HepG2 (cell line): ENCODE measurements around the gene PBX4. TPM values are rescaled to one million over a fixed set of nuclear protein-coding genes. Genes with fewer than 3 reads are reported as not detected.

Source experiments
- ATAC-seq: fragments of 200-7000 bp; cut with Tn5 transposase; 3 replicates; pipeline ENCODE4 v1.9.1; 2020; ENCODE audit warnings: mild to moderate bottlenecking, moderate library complexity
- BruUV-seq: library from RNA; stranded (reverse); fragments of 400-500 nt; replicated peaks from 2 replicates; lab custom pipeline; 2021; lab: Mats Ljungman, UMichigan
- CTCF ChIA-PET: fragments of 300-600 bp; formaldehyde crosslinking; extraction: SDS; loops from one replicate; lab custom pipeline; 2021; ENCODE audit warnings: low total read pairs, inconsistent platforms, low intra/inter-chr PET ratio; lab: Yijun Ruan, JAX
- POLR2A ChIA-PET: fragments of 350-600 bp; sonication (Branson Sonifier 250); formaldehyde crosslinking; loops from one replicate; lab custom pipeline; 2020; ENCODE audit warnings: antibody characterized with exemption, inconsistent platforms; lab: Yijun Ruan, JAX
- DNase-seq: peaks from one replicate; pipeline ENCODE4 v3.0.0-alpha.2; 2015; ENCODE audit warnings: low spot score
- FAIRE-seq: peaks from 3 replicates; lab custom pipeline; 2011; peaks lifted over from hg19 to GRCh38; lab: Jason Lieb, UNC
- H2AFZ ChIP-seq: one replicate; pipeline ENCODE4 v1.6.1; 2011; ENCODE audit warnings: low read length, inconsistent platforms
- H3K27ac ChIP-seq: fragments of 300-600 bp; 3 replicates; pipeline ENCODE4 v1.8.0; 2011; ENCODE audit warnings: mixed run types, mild to moderate bottlenecking, mixed read lengths, low read length, inconsistent platforms; ENCODE audit not compliant: insufficient read depth; ENCODE audit errors: extremely low read length
- H3K27me3 ChIP-seq, 2 experiments: fragments of 200-600 bp in 1 of 2; 2 replicates in 1 of 2; 3 replicates in 1 of 2; pipeline versions ENCODE4 v1.6.0 to v1.8.0; 2011; ENCODE audit warnings: low read length in 2 of 2, mild to moderate bottlenecking in 2 of 2, moderate library complexity in 2 of 2, inconsistent platforms in 1 of 2; ENCODE audit not compliant: insufficient read depth in 2 of 2, control insufficient read depth in 1 of 2
- H3K36me3 ChIP-seq, 2 experiments: fragments of 200-600 bp in 1 of 2; replicated peaks in 1 of 2; 2 replicates in 1 of 2; 3 replicates in 1 of 2; pipeline versions ENCODE4 v1.5.1 to v1.8.0; 2011; ENCODE audit warnings: low read length in 2 of 2, inconsistent platforms in 1 of 2; ENCODE audit not compliant: insufficient read depth in 2 of 2, control insufficient read depth in 1 of 2
- H3K4me1 ChIP-seq: 2 replicates; pipeline ENCODE4 v1.5.1; 2012; ENCODE audit warnings: low read length, inconsistent platforms; ENCODE audit not compliant: insufficient read depth
- H3K4me2 ChIP-seq: 2 replicates; pipeline ENCODE4 v1.6.0; 2011; ENCODE audit warnings: low read depth, low read length, inconsistent platforms
- H3K4me3 ChIP-seq, 3 experiments: fragments of 200-600 bp in 1 of 3; sonication (generic), shearing (Covaris generic) in 1 of 3; replicated peaks in 1 of 3; 2 replicates each; pipeline ENCODE4 v1.5.1; 2011 to 2016; ENCODE audit warnings: low read length in 3 of 3, inconsistent platforms in 2 of 3, low read depth in 2 of 3, mild to moderate bottlenecking in 2 of 3, control low read depth in 1 of 3, mixed read lengths in 1 of 3; ENCODE audit not compliant: insufficient read depth in 1 of 3
- H3K79me2 ChIP-seq: one replicate; pipeline ENCODE4 v1.6.1; 2011; ENCODE audit warnings: low read length, inconsistent platforms; ENCODE audit not compliant: insufficient read depth
- H3K9ac ChIP-seq: 2 replicates; pipeline ENCODE4 v1.6.0; 2011; ENCODE audit warnings: mild to moderate bottlenecking, low read depth, low read length, inconsistent platforms; ENCODE audit not compliant: insufficient read depth
- H3K9me3 ChIP-seq: 2 replicates; pipeline ENCODE4 v1.5.1; 2012; ENCODE audit warnings: mild to moderate bottlenecking, low read length
- H4K20me1 ChIP-seq: 2 replicates; pipeline ENCODE4 v1.6.0; 2011; ENCODE audit warnings: inconsistent platforms, mild to moderate bottlenecking, low read length, moderate library complexity; ENCODE audit not compliant: insufficient read depth
- CEBPZ ChIP-seq: IDR thresholded peaks from 2 replicates; pipeline ENCODE4 v1.6.1; 2012; ENCODE audit warnings: low read length, improper control_type of control experiment
- HNF1A ChIP-seq, 2 experiments: sonication (generic) in 1 of 2; formaldehyde crosslinking in 1 of 2; IDR thresholded peaks; 2 replicates each; pipeline versions ENCODE4 v1.4.0 to v1.6.1; 2016 to 2020; ENCODE audit warnings: borderline replicate concordance in 1 of 2, low read depth in 1 of 2, mild to moderate bottlenecking in 1 of 2, missing genetic modification reagents in 1 of 2
- HOXD1 ChIP-seq: sonication (generic); formaldehyde crosslinking; IDR thresholded peaks from 2 replicates; pipeline ENCODE4 v1.5.0; 2020; ENCODE audit warnings: missing genetic modification reagents
- IKZF4 ChIP-seq: sonication (generic); formaldehyde crosslinking; IDR thresholded peaks from 2 replicates; pipeline ENCODE4 v1.5.1; 2020; ENCODE audit warnings: borderline replicate concordance, mild to moderate bottlenecking, low read depth, missing genetic modification reagents; ENCODE audit errors: not compliant biosample characterization
- SCMH1 ChIP-seq: sonication (generic); formaldehyde crosslinking; IDR thresholded peaks from 2 replicates; pipeline ENCODE4 v1.9.0; 2021; ENCODE audit warnings: missing genetic modification reagents, mild to moderate bottlenecking, borderline replicate concordance
- ZFP36 ChIP-seq: fragments of 150-350 bp; IDR thresholded peaks from 2 replicates; pipeline ENCODE4 v1.6.1; 2018; ENCODE audit warnings: borderline replicate concordance, low read length, low read depth; ENCODE audit not compliant: partially characterized antibody
- ZNF317 ChIP-seq: sonication (generic); formaldehyde crosslinking; IDR thresholded peaks from 2 replicates; pipeline ENCODE4 v1.5.0; 2020; ENCODE audit warnings: mild to moderate bottlenecking, missing genetic modification reagents
- ZNF383 ChIP-seq: sonication (generic); formaldehyde crosslinking; IDR thresholded peaks from 2 replicates; pipeline ENCODE4 v1.4.0; 2020; ENCODE audit warnings: missing genetic modification reagents, mild to moderate bottlenecking, borderline replicate concordance
- ZNF503 ChIP-seq: sonication (generic); formaldehyde crosslinking; IDR thresholded peaks from 2 replicates; pipeline ENCODE4 v1.4.0; 2020; ENCODE audit warnings: missing genetic modification reagents
- WGBS: methylation state at CpG from one replicate; pipeline ENCODE4 v1.1.6; 2017; ENCODE audit warnings: low lambda C conversion rate; 5-methylcytosine and 5-hydroxymethylcytosine counted together
- in situ Hi-C: cut with HindIII; loops from 2 replicates; pipeline ENCODE4 v1.10.0; 2017; ENCODE audit warnings: low pct_unique_long_range_greater_than_20kb; ENCODE audit not compliant: extremely low pct_ligation_motif_present
- intact Hi-C: fragments of 100-400 bp; cut with micrococcal nuclease; formaldehyde crosslinking; loops from one replicate; pipeline ENCODE4 v1.10.0; 2022; ENCODE audit not compliant: unreplicated experiment
- polyA plus RNA-seq, 8 experiments: library from polyadenylated mRNA; depleted of rRNA in 3 of 8; stranded (reverse) in 7 of 8; unstranded in 1 of 8; fragments of >200 nt; fragmentation: Illumina TruSeq in 4 of 8; extraction: Trizol in 4 of 8; gene quantifications; 2 replicates each; pipeline versions ENCODE4 v1.2.1 to v1.2.3, GENCODE V29; 2011 to 2016; ENCODE audit warnings: low read depth in 4 of 8, missing spikeins in 1 of 8, mixed read lengths in 1 of 8; ENCODE audit not compliant: insufficient read depth in 1 of 8
- total RNA-seq, 5 experiments: library from RNA; depleted of rRNA; stranded (reverse); fragments of >200 nt; fragmentation: Illumina TruSeq; extraction: Trizol; gene quantifications; 2 replicates each; pipeline ENCODE4 v1.2.3, GENCODE V29; 2016; ENCODE audit warnings: low read depth in 1 of 5
- TF ChIP-seq, protein P1 (sequence below): IDR thresholded peaks from 2 replicates; pipeline ENCODE4 v1.6.1; 2016; ENCODE audit warnings: missing compliant biosample characterization, missing genetic modification reagents, borderline replicate concordance

The PBX4 gene
- total and polyA plus RNA-seq, 2 of the 13 experiments (the other 11 are each of a cell fraction or from before 2014, with no cell fraction given): not detected

GRCh38 chr19:19543101-19543500, 75.4 kb downstream of the PBX4 start:
- DNase-seq (no peak), FAIRE-seq (no peak), ATAC-seq (no peak)
- in situ Hi-C loops (loop anchor here (25.0 kb wide), 1 partner anchor 419 kb away; no protein-coding TSS in a partner anchor), intact Hi-C loops (no loop called here)
- Histone ChIP-seq H3K27me3 (peaks cover 4 to 29% of the 10 kb centered on the region in 2 experiments; a peak in 4 of 5 replicates), H3K9ac (no peak overlapping the region), H3K4me1 (0 out of 2 replicates have a peak, but pooled peaks cover 5% of the 10 kb centered on the region), H4K20me1 (no peaks in the 10 kb centered on the region), H3K36me3 (no peaks in the 10 kb centered on the region), H2AFZ (no peak overlapping the region), H3K9me3 (no peaks in the 10 kb centered on the region), H3K4me2 (no peak overlapping the region), H3K4me3 (no peak overlapping the region), H3K27ac (no peak overlapping the region), H3K79me2 (no peaks in the 10 kb centered on the region)
- POLR2A ChIA-PET: no interaction called here
- TF ChIP-seq SCMH1 (CRISPR knock-in tag) (no peak), ZNF317 (CRISPR knock-in tag) (no peak), ZNF383 (CRISPR knock-in tag) (no peak), HNF1A (IDR thresholded peaks at IDR 0.05; ENCODE audit: low read depth) (no peak), HNF1A (CRISPR knock-in tag; IDR thresholded peaks at IDR 0.05; ENCODE audit: borderline replicate concordance) (no peak), IKZF4 (CRISPR knock-in tag) (no peak), HOXD1 (no peak), ZNF503 (CRISPR knock-in tag) (no peak), ZFP36 (no peak), CEBPZ (no peak)
- TF ChIP-seq, protein P1, sequence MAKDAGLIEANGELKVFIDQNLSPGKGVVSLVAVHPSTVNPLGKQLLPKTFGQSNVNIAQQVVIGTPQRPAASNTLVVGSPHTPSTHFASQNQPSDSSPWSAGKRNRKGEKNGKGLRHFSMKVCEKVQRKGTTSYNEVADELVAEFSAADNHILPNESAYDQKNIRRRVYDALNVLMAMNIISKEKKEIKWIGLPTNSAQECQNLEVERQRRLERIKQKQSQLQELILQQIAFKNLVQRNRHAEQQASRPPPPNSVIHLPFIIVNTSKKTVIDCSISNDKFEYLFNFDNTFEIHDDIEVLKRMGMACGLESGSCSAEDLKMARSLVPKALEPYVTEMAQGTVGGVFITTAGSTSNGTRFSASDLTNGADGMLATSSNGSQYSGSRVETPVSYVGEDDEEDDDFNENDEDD (CRISPR knock-in tag): no peak
- WGBS: 60% methylated on average over 2 of the region's 13 CpGs
- no TSS peak for BruUV-seq
- CTCF ChIA-PET: no interaction called here
